Measurements from ENCODE around the gene TSPAN5.

The TSPAN5 gene

GRCh38 chr4:98610926-98611676, 47.3 kb downstream of the TSPAN5 start:
- TF ChIP-seq, protein P1, sequence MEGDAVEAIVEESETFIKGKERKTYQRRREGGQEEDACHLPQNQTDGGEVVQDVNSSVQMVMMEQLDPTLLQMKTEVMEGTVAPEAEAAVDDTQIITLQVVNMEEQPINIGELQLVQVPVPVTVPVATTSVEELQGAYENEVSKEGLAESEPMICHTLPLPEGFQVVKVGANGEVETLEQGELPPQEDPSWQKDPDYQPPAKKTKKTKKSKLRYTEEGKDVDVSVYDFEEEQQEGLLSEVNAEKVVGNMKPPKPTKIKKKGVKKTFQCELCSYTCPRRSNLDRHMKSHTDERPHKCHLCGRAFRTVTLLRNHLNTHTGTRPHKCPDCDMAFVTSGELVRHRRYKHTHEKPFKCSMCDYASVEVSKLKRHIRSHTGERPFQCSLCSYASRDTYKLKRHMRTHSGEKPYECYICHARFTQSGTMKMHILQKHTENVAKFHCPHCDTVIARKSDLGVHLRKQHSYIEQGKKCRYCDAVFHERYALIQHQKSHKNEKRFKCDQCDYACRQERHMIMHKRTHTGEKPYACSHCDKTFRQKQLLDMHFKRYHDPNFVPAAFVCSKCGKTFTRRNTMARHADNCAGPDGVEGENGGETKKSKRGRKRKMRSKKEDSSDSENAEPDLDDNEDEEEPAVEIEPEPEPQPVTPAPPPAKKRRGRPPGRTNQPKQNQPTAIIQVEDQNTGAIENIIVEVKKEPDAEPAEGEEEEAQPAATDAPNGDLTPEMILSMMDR (conservative IDR thresholded peaks at IDR 0.05), result no peak
- 0 out of 2 replicates have a peak overlapping the region, but pooled peaks have one; percentile 5 for H3K27ac ChIP-seq

DNA sequence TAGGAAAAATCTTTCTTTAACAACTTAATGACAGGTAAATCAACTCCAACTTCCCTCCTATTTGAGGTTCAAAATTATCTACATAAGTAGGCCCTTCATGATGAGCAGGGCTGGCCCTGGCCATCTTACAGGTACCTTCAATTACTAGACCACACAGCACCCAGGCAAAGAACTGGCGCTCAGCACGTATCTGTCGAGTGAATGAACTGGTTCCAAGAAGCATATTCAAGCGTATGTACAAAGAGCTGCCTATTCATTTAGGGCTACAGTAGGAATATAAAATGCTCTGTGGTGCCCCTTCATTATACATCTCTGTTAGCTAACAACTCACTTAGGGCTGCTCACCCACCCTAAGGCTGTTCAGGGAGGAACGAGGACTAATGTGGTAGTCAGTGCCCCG, 48.0 kb downstream of the TSPAN5 start:
- TF ChIP-seq, protein P1 (conservative IDR thresholded peaks at IDR 0.05), result no peak
- H3K27ac ChIP-seq, result no peak overlapping the region

GRCh38 chr4:98609934-98610333, 48.5 kb downstream of the TSPAN5 start:
- no peak overlapping the region for H3K27ac ChIP-seq
- TF ChIP-seq, protein P1 (conservative IDR thresholded peaks at IDR 0.05), result no peak

- no peak overlapping the region for H3K27ac ChIP-seq
- TF ChIP-seq, protein P1 (conservative IDR thresholded peaks at IDR 0.05), result no peak
Observed at GRCh38 chr4:98608356-98608755, 50.1 kb downstream of the TSPAN5 start.

- TF ChIP-seq, protein P1 (conservative IDR thresholded peaks at IDR 0.05), result no peak
- H3K27ac ChIP-seq, result no peak overlapping the region
Observed at GRCh38 chr4:98606894-98607293, 51.5 kb downstream of the TSPAN5 start.

DNA sequence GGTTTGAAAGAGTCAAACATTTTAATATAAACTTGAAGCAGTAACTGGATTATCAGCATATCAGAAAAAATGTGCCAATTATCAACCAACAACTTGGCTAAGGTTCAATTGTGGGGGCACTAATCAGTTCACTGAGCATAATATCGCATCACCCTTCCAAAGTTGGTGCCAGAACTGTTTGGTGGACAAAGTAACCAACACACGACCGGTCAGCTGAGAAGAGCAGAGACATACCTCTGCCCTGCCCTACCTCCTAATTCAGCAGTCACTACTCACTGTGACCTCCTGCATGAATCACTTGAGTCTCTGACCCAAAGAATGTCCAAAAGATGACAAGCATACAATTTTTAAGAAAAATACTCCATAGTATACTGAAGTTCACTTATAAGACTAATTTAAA, 53.2 kb downstream of the TSPAN5 start:
- H3K27ac ChIP-seq, result no peak overlapping the region
- TF ChIP-seq, protein P1 (conservative IDR thresholded peaks at IDR 0.05), result no peak

GRCh38 chr4:98604723-98605122, 53.7 kb downstream of the TSPAN5 start:
- no peak overlapping the region for H3K27ac ChIP-seq
- TF ChIP-seq, protein P1 (conservative IDR thresholded peaks at IDR 0.05), result no peak

All from VCaP (cell line).